Activated CD8-positive, alpha-beta memory T cell treated with anti-CD3 and anti-CD28 coated beads for 24 hours (primary cell): ENCODE results near the gene ATP4B.
A peak's percentile ranks its signal among the peaks of the same experiment; 100 is the strongest.

Experiments
- DNase-seq: peaks from one replicate; pipeline ENCODE4 v3.0.0-alpha.2; 2020

The ATP4B gene

DNA sequence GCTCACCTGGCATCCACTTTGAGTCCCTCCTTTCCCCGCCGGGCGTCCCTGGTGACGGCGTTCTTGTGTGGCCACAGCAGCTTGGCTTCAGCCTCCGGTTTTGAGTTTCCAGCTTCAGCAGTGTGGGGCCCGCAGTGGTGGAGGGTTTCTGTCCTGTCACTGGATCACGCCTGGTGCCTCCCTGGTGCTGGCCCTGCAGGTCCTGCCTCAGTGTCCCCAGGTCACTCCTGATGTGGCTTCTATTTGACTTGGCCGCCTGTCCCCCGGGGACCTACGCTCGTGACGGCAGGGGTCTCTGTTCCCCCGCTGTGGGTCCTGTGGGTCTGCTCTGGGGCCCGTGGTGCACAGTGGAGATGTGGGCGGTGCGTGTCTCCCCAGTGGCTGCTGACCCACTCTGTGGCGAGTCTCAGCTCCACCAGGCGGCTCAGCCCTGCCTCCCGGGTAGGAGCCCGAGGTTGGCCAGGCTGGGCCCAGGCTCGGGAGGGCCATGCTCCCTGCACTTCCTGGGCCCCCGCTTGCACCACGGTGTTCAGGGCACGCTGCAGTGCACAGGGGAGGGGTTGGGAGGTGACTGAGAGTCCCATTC lies 1.9 kb downstream of the ATP4B start:
- DNase-seq, result no peak

DNA sequence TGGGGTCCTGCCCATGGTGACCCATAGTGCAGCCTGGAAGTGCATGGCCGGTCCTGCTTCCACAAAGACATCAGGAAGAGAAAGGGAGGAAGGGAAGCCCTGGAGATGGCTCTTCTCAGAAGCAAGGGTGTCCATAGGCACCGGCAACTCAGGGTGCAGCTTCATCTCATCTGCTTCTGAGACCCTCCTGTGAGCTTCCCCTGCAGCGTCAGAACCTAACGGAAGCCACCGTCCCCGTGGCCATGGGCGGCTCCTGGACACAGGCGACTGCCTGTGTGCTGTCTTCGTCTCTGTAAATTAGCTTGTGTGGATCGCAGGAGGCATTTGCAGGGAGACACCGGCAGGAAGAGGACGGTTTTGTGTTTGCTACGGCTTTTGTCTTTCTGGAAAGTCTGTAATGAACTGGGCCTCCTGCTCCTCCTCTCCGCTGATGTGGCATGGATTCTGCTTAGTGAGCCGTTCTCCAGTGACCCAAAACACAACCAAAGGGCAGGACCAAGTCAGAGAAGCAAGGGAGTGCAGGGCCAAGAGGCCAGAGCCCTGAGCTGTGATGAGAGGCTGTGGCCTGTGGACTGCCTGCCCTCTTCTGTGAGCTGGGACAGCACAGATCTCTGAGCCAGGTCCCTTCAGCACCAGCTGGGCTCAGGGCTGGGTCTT lies 2.5 kb downstream of the ATP4B start:
- DNase-seq, result no peak

DNA sequence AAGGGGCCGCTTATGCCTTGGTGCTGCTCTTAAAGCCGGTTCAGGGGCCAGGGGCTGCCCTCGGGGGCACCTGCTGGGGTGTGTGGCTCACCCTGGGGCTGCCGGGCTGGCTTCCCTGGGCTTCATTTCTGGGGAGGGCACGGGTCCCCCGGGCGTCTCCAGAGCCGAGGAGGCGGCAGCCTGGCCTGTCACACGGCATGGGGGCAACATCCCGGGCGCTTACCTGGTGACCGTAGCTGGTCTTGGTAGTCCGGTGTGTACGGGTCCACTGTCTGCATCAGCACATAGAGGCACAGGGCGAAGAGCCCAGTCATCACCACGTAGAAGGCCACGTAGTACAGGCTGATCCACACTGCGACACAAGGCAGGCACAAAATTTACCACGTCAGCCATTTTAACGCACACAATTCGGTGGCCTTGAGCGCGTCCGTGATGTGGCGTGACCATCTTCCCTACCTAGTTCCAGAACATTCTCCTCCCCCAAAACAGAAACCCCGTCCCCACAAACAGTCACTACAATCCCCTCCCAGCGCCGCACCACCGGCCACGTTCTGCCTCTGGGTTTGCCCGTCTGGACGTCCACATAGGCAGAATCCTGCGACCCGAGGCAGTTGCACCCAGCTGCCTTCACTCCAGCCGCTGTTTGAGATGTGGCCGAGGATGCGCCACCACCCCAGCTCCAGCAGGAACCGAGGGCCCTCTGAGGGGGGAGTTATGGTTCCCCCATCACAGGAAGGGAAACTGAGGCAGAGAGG lies 3.2 kb downstream of the ATP4B start:
- no peak for DNase-seq

DNA sequence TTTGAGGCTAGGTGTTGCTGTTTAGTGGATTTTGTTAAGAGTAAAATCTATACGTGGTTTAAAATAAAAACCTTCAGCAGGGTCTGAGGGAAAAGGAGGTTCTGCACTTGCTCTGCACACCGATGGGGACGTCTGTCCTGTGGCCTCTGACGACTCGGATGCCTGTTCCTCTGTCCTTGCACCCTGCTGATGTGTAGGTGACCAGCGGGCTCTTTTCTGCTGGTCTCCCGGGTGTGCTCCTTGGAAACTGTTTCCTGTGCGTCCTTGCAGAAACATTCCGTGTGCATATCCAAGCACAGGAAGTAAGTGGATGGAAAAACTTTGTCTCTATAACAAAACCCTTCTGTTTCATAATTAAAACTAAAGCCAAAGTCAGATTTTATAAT lies 3.8 kb downstream of the ATP4B start:
- DNase-seq, result no peak

DNA sequence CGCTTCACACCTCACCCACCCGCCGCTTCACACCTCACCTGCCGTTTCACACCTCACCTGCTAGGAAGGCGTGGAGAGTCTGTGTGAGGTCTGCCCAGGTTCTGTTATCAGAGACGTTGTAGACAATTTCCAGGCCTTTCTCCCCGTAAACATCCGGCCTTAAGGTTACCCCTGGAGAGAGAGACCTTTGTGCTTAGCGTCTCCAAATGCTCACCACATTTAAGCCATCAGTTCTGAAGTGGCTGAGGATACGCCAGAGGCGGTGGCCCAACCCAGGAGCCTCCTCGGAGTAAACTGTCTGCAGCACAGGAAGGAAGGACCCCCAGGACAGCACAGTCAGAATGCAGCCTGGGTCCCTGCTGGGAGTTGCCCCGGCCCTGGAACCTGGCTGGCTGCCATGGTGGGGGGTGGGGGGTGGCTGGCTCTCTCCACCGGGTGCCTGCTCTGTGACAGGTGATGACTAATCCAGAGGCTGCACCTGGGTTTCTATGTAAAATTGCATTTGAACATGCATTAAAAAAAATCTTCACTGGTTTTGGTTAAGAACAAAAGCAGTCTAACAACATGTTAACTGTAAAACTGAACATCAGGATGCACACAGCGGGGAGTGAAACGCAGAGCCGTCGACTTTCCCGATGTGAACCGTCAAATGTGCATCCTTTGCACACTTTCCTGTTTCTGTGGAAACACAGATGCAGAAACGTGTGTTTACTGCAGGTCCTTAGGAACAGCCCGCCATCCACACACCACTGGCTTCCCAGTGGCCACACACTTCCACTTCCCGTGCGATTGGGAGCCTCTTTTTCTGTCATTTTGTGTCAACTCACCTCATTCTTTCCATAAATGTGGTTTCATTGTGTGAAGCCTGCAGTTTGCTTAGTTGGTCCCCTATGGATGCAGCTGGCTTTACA lies 4.5 kb downstream of the ATP4B start:
- no peak for DNase-seq

DNA sequence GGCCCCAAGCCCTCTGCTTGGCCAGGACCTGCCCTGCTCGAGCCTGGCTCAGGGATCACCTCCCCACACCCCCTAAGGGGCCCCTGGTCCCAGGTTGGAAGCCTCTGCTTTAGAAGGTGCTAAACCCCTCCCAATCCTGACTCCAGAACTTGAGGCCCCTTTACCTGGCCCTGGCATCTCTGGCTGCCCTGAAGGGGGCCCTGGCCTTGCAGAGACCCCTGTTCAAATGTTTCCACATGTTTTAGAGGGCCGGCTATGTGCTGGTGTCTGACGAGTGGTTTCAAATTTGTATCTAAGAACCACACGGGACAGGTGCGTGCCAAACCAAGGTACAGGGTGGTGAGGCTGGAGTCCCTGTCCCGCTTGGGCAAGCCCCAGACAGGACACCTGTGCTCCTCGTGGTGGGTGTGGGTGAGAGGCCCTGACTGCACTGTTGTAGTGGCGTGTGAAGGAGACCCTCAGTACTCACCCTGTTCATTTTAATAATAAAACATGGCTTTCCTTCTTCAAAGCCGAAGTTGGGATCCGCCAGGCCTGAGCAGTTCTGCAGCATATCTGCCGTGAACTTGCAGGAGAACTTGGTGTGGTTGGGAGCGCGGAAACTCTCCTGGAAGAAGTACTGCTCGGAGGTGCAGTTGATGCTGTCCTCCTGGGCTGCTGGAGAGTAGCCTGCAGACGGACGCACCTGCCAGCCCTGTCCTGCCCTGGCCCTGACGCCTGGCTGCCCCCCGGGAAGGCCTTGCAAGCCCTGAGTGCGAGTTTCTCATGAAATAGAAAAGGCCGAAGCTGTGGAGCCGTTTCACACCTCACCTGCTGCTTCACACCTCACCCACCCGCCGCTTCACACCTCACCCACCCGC lies 5.4 kb downstream of the ATP4B start:
- DNase-seq, result no peak

DNA sequence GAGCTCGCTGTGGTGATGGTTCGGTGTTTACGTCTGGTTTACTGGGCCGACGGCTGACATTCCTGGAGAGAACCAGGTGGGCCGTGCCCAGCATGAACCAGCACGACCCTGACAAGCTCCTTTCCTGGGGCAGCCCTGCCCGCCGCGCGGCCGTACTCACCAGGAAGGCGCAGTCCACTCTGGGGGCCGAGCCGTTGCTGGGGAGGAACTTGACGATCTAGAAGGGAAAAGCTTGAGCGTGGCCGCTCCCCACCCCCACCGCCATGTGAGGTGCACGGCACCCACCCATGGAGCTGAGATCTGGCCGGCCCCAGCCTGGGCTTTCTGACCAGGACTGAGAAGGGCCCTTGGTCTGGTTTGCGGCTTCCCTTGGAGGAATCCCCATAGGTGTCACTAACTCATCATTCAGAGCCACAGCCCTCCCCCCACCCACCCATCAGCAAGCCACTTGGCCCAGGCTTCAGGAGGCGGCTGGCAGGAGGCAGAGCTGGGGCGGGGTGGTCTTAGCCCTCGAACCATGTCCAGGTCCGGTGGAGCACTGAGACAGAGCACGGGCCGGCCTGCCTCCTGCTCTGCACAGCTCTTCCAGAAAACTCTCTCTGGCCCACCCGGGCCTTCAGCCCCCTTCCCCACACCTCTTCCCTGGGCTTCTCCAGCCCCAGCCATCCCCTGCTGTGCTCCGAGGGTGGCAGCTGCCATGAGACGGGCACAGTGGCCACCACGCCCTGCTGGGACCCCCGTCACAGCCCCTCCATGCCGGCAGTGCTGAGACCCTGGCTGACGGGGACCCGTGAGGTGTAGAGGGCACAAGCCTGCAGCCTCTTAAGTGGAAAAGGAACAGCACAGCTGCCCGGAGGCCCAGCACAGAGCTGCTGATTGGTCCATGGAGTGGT lies 6.2 kb downstream of the ATP4B start:
- DNase-seq, result no peak

DNA sequence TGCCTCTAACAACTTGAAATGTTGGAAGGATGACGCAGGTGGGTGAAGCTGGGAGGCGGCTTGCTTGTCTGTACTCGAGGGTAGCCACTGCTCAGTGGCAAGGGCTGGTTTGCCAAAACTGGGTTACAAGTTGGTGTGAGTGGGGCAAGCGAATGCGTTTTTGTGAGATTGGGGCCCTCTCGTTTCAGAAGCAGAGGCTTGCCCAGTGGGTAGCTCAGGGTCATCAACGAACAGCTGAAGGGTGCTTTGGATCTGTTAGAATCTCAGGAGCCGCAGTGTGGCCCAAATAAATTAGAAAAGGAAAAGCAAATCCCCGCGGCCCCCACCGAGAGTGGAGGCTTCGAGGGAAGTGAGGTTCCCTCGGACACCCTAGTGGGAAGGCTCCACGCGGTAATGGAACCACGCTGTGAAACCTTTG lies 7.3 kb downstream of the ATP4B start:
- DNase-seq, result no peak

DNA sequence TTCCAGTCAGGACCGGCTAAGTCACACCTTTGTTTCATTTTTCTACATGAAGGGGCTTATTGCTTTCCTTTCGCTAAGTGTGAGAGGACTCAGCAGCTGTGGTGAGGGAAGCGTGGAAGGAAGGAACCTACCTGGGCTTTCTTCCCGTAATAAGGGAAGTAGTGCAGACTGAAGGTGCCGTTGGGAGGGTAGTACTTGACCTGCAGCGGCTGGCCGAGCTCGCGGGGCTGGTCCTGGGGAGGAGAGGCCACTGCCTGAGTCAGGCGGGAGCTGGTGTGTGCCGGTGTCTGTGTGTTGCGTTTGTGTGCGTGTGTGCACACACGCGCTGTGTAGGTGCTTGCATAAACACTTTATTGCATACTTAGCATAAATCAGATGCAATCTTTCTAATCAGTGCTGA lies 7.7 kb downstream of the ATP4B start:
- DNase-seq, result no peak

DNA sequence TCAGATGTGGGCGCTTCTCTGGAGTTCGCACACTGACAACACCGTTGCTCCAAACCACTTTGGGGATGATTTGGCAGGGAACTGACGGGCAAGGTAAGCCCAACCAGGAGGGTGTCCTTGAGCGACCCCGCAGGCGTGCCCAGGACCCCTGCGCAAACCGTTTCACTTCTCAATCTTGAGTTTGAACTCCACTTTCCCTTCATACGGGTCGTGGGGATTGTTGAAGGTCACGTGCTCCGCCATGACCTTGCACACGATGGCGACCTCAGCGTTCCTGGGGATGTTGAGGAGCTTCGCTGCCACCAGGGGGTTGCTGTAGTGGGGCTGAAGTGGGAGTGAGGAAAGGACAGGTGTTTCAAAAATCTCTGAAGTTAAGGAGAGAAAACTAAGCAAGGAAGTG lies 8.8 kb downstream of the ATP4B start:
- DNase-seq, result no peak

DNA sequence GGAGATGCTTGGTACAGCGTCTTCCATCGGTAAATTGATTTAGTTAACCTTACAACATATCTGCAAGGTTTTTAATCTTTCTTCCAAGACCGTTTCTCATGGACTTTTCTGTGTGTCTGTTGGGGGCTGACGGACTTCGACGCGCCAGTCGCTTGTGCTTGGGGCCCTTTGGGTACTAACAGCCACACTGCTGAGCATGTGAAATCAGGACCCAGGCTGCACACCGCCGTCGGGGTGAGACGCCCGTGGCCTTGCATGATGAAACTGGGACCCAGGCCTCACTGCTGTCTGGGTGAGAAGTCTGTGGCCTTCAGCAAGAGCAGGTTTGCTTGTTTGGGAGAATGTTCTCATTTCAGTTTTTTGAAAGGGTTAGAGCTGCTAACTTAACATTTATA lies 9.8 kb downstream of the ATP4B start:
- DNase-seq, result no peak

DNA sequence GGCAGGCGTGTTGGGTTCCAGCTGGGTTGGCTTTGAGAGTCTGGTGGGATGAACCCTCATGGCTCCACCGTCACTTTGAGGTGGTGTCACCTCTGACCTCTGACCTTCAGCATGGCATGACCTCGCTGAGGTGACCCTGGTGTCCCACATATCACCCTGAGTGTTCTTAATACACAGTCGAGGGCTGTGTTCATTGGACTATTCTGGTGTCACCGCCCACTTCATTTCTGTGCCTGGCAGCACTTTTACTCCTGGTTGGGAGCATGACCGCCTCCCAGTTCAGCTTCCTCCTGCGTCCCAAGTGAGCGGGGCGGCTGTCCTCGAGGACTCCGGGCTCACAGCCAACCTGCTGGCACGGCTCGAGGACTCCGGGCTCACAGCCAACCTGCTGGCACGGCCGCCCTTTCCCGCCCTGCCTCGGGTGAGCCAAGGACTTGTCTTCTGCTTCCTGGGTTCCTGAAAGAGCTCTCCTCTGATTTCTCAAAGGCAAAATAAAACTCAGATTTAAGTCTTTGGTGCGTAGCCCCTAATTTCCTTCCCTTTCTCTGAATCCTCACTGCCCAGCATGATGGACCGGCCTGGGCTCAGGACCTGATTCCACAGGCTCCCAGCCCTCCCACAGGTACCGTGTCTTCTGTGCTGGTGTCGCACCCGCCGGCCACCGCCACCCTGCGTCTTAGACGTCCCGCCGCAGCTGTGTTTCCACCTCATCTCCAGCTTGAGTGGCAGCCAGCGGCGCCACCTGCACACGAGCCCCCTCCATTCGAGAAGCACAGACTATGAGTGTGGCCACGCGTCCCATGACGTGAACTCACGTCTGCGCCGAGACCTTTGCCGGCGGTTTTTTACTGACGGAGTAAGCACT lies 10.4 kb downstream of the ATP4B start:
- no peak for DNase-seq

DNA sequence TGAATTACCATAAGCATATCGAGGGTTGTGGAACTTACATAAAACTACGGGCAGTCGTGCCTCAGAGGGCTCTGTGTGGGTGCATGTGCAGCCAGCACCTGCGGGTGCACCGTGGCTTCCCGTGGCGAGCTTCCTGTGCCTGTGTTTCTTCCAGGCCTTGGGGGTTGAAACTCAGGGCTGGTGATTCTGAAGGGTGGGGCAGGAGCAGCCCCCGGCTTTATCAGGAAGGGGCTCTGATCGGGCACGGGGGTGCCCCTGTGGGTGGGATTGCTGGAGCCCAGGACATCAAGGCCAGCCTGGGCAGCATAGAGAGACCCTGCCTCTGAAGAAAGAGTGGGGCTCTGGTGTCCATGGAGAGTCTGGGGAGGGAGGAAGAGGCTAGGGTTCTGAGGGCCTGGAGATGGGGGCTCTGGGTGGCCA lies 11.1 kb downstream of the ATP4B start:
- no peak for DNase-seq

DNA sequence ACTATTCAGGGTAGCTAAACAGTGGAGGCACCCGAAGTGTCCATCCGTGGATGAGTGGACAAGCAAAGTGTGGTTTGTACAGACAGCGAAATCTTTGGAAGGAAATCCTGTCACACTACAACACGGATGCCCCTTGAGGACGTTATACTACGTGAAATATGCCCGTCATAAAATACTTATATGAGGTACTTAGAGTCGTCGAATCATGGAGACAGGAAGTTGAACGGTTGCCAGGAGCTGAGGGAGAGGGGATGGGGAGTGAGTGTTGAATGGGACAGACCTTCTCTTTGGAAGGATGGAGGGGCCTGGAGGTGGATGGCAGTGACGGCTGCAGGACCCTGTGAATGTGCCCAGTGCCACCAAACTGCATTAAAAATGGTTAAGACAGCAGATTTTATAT lies 11.6 kb downstream of the ATP4B start:
- no peak for DNase-seq

DNA sequence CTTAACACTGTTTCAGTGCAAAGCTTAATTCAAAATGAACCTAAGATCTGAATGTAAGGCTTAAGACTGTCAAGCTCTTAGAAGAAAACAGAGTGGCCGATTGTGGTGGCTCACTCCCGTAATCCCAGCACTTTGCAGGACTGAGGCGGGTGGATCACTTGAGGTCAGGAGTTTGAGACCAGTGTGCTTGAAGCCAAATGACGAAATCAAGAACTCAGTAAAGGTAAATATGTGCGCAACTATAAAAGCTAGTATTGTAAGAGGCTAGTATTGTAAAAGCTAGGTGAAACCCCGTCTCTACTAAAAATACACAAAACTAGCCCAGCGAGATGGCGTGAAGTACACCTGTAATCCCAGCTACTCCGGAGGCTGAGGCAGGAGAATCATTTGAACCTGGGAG lies 12.7 kb downstream of the ATP4B start:
- DNase-seq, result peak; percentile 38

DNA sequence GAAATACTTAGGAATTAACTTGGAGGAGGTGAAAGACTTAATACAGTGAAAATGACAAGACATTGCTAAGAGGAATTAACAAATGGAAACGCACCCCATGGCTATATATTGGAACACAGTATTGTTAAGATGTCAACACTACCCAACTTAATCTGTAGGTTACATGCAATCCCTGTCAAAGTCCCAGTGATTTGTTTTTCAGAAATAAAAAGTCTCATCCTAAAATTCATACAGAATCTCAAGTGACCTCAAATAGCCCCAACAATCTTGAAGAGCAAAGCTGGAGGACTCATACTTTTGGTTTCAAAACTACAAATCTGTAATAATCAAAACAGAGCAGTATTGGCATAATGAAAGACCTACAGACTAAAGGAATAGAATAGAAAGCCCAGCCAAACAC lies 13.2 kb downstream of the ATP4B start:
- DNase-seq, result no peak

DNA sequence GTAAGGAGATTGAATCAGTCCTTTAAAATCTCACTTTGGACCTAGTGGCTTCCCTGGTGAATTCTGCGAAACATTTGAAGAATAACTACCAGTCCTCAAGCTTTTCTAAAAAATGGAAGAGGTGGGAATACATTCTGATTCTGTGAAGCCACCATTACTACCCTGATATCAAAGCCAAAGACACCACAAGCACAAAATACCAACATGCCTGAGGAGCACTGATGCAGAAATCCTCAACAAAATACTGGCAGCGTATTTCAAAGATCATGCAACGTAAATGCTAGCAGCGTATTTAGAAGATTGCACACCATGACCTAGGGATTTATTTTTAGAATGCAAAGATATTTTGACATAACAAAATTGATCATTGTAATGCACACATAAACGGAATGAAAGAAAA lies 14.4 kb downstream of the ATP4B start:
- DNase-seq, result no peak

DNA sequence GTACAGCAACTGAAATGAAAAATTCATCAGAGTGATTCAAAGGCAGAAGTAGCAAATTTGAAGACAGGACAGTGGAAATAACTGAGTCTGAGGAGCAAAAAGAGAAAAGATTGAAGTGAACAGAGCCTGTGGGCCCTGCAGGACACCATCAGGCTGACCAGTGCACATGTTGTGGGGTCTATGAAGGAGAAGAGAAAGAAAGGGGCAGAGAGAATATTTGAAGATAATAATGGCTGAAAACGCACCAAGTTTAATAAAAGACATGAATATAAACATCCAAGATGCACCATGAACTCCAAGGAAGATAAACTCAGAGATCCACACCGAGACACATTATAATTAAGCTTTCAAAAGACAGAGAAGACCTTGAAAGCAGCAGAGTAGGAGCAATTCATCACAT lies 15.4 kb downstream of the ATP4B start:
- DNase-seq, result no peak

DNA sequence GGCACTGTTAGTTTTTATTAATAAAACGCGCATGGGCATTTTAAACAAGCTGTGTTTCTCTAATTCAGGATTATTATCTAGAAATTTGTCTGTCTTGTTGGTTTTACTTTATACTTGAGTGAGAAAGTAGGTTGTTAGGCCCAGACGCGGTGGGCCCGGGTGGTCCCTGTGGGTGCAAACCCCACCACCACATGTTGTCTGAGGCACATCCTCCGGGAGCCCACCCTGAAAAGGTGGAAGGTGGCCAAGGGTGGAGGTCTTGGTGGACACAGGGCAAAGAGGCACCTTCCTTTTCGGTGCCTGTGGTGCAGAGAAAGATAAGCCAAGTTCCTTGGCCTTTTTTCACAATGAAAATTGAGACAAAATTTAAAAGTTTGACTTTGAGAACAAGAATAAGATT lies 16.6 kb downstream of the ATP4B start:
- DNase-seq, result peak; percentile 32

DNA sequence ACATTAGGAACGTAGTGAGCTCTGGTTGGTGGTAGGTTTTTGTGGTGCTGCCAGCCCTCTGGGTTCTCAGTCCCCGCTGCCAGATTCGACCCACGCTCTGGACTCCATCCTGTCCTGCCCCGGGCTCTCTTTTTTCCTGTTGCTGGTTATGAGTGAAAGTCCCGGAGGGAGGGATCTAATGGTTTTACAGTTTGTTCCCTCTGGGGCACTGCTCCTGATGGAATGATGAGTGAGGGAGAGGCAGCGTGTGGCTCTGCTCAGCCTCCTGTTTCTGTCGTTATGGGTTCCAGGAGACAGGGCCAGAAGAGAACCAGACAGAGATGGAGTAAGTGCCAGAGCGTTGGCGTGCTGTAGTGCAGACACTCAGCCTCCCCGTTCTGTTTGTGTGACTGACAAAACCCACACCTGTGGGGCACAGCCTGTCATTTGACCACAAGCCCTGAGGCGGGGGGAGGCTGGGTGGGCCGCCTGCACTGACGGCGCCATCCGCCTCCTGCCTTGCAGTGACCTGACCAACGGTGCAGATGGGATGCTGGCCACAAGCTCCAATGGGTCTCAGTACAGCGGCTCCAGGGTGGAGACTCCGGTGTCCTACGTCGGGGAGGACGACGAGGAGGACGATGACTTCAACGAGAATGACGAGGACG lies 18.3 kb downstream of the ATP4B start:
- peak; percentile 43 for DNase-seq
